H1 (cell line): Measurements from ENCODE around the gene ABI1. TPM values are rescaled to one million over a fixed set of nuclear protein-coding genes. Genes with fewer than 3 reads are reported as not detected.

Experiments used
- CTCF ChIA-PET: fragments of 300-600 bp; sonication (Branson Sonifier 250); formaldehyde crosslinking; loops from one replicate; lab custom pipeline; 2021; ENCODE audit not compliant: partially characterized antibody; lab: Charles Lee
- POLR2A ChIA-PET: fragments of 300-600 bp; sonication (Branson Sonifier 250); formaldehyde crosslinking; loops from one replicate; lab custom pipeline; 2021; ENCODE audit warnings: inconsistent platforms; ENCODE audit not compliant: partially characterized antibody; lab: Charles Lee
- DNase-seq, 2 experiments: peaks; one replicate each; pipeline versions ENCODE4 v3.0.0 to v3.0.0-alpha.2; 2010 to 2022; ENCODE audit warnings: low spot score in 2 of 2, low read depth in 1 of 2, mixed read lengths in 1 of 2
- FAIRE-seq: peaks from 2 replicates; lab custom pipeline; 2011; peaks lifted over from hg19 to GRCh38; lab: Jason Lieb, UNC
- H2AFZ ChIP-seq: 2 replicates; pipeline ENCODE4 v1.8.1; 2012; ENCODE audit warnings: low read length, inconsistent platforms
- H2AK5ac ChIP-seq: 2 replicates; pipeline ENCODE4 v1.6.1; 2013; ENCODE audit warnings: low read depth, low read length
- H2BK120ac ChIP-seq: replicated peaks from 2 replicates; pipeline ENCODE3; 2013; ENCODE audit warnings: low read depth, low read length, inconsistent platforms
- H2BK12ac ChIP-seq: 2 replicates; pipeline ENCODE4 v1.6.1; 2013; ENCODE audit warnings: low read depth, low read length
- H2BK15ac ChIP-seq: 2 replicates; pipeline ENCODE4 v1.6.1; 2013; ENCODE audit warnings: low read length
- H2BK20ac ChIP-seq: 2 replicates; pipeline ENCODE4 v1.6.1; 2013; ENCODE audit warnings: low read length
- H2BK5ac ChIP-seq: 2 replicates; pipeline ENCODE4 v1.6.1; 2013; ENCODE audit warnings: low read depth, low read length
- H3K14ac ChIP-seq: 2 replicates; pipeline ENCODE4 v1.6.1; 2013; ENCODE audit warnings: inconsistent platforms; ENCODE audit not compliant: insufficient read length
- H3K18ac ChIP-seq: 2 replicates; pipeline ENCODE4 v1.6.1; 2013; ENCODE audit warnings: low read length; ENCODE audit errors: extremely low read depth
- H3K23ac ChIP-seq: 2 replicates; pipeline ENCODE4 v1.6.1; 2013; ENCODE audit warnings: inconsistent platforms; ENCODE audit not compliant: insufficient read length
- H3K23me2 ChIP-seq: 2 replicates; pipeline ENCODE4 v1.6.1; 2013; ENCODE audit warnings: low read depth, low read length
- H3K27ac ChIP-seq: 2 replicates; pipeline ENCODE4 v1.6.1; 2011; ENCODE audit warnings: low read depth, low read length, inconsistent platforms
- H3K27me3 ChIP-seq, 4 experiments: replicated peaks in 1 of 4; 1 replicate in 1 of 4; 2 replicates in 3 of 4; pipeline versions ENCODE4 v1.6.1 to v1.8.1; 2011 to 2013; ENCODE audit warnings: low read length in 3 of 4, mild to moderate bottlenecking in 3 of 4, inconsistent platforms in 2 of 4, mixed read lengths in 2 of 4, moderate library complexity in 1 of 4; ENCODE audit not compliant: control insufficient read depth in 3 of 4, insufficient read depth in 3 of 4; ENCODE audit errors: extremely low read depth in 1 of 4
- H3K36me3 ChIP-seq, 4 experiments: 2 replicates each; pipeline versions ENCODE4 v1.6.1 to v1.8.1; 2011 to 2013; ENCODE audit warnings: mild to moderate bottlenecking in 4 of 4, low read length in 3 of 4, moderate library complexity in 2 of 4, control low read depth in 1 of 4, inconsistent platforms in 1 of 4; ENCODE audit not compliant: insufficient read depth in 4 of 4, control insufficient read depth in 2 of 4
- H3K4ac ChIP-seq: replicated peaks from 2 replicates; pipeline ENCODE3; 2013; ENCODE audit warnings: low read length, low read depth, mixed read lengths, inconsistent platforms; ENCODE audit not compliant: insufficient read length
- H3K4me1 ChIP-seq, 4 experiments: replicated peaks in 1 of 4; 1 replicate in 1 of 4; 2 replicates in 3 of 4; pipeline versions ENCODE4 v1.6.1 to v1.8.1; 2011 to 2013; ENCODE audit warnings: low read length in 3 of 4, inconsistent platforms in 2 of 4, mixed read lengths in 1 of 4; ENCODE audit not compliant: insufficient read depth in 4 of 4, control insufficient read depth in 3 of 4
- H3K4me2 ChIP-seq, 2 experiments: 2 replicates each; pipeline versions ENCODE4 v1.6.1 to v1.8.1; 2011 to 2013; ENCODE audit warnings: low read depth in 2 of 2, low read length in 2 of 2, control low read depth in 1 of 2, inconsistent platforms in 1 of 2, mild to moderate bottlenecking in 1 of 2; ENCODE audit not compliant: insufficient read depth in 1 of 2
- H3K4me3 ChIP-seq, 4 experiments: fragments of 200-600, 300-600 bp in 1 of 4; sonication (generic), shearing (Covaris generic), sonication (Bioruptor Twin) in 1 of 4; 2 replicates each; pipeline versions ENCODE4 v1.5.1 to v1.8.1; 2011 to 2016; ENCODE audit warnings: low read length in 4 of 4, low read depth in 3 of 4, control low read depth in 2 of 4, inconsistent platforms in 2 of 4, mild to moderate bottlenecking in 2 of 4, mixed read lengths in 1 of 4, moderate library complexity in 1 of 4; ENCODE audit not compliant: insufficient read depth in 2 of 4; ENCODE audit errors: extremely low read depth in 1 of 4
- H3K56ac ChIP-seq: replicated peaks from 2 replicates; pipeline ENCODE3; 2013; ENCODE audit warnings: low read depth, mild to moderate bottlenecking, mixed read lengths, low read length, inconsistent platforms; ENCODE audit not compliant: insufficient read length
- H3K79me1 ChIP-seq: 2 replicates; pipeline ENCODE4 v1.6.1; 2013; ENCODE audit warnings: low read depth, low read length, control low read depth
- H3K79me2 ChIP-seq, 2 experiments: 2 replicates each; pipeline versions ENCODE4 v1.6.1 to v1.8.1; 2012 to 2013; ENCODE audit warnings: low read length in 2 of 2, mild to moderate bottlenecking in 2 of 2, inconsistent platforms in 1 of 2; ENCODE audit not compliant: insufficient read depth in 2 of 2, control insufficient read depth in 1 of 2
- H3K9ac ChIP-seq, 4 experiments: replicated peaks in 1 of 4; 1 replicate in 1 of 4; 2 replicates in 3 of 4; pipeline versions ENCODE4 v1.6.1 to v1.8.1; 2011 to 2013; ENCODE audit warnings: low read depth in 3 of 4, low read length in 3 of 4, control low read depth in 2 of 4, mild to moderate bottlenecking in 2 of 4, moderate library complexity in 2 of 4, inconsistent platforms in 1 of 4; ENCODE audit errors: extremely low read depth in 1 of 4
- H3K9me3 ChIP-seq, 2 experiments: 2 replicates each; pipeline versions ENCODE4 v1.6.1 to v1.8.1; 2012 to 2013; ENCODE audit warnings: mild to moderate bottlenecking in 2 of 2, moderate library complexity in 2 of 2, control low read depth in 1 of 2, inconsistent platforms in 1 of 2, low read depth in 1 of 2, low read length in 1 of 2, mixed read lengths in 1 of 2; ENCODE audit not compliant: insufficient read depth in 2 of 2
- H4K20me1 ChIP-seq, 2 experiments: replicated peaks in 1 of 2; 2 replicates each; pipeline versions ENCODE3 to v1.8.1; 2011 to 2013; ENCODE audit warnings: inconsistent platforms in 2 of 2, low read length in 2 of 2, mild to moderate bottlenecking in 1 of 2; ENCODE audit not compliant: insufficient read depth in 2 of 2, control insufficient read depth in 1 of 2
- H4K5ac ChIP-seq: 2 replicates; pipeline ENCODE4 v1.6.1; 2013; ENCODE audit warnings: low read length, low read depth, mixed read lengths, inconsistent platforms; ENCODE audit not compliant: insufficient read length
- H4K8ac ChIP-seq: 2 replicates; pipeline ENCODE4 v1.8.0; 2013; ENCODE audit warnings: mild to moderate bottlenecking, moderate library complexity, low read length, inconsistent platforms; ENCODE audit not compliant: insufficient read depth; ENCODE audit errors: extremely low read depth
- H4K91ac ChIP-seq: replicated peaks from 2 replicates; pipeline ENCODE3; 2013; ENCODE audit warnings: low read length, mixed read lengths, inconsistent platforms; ENCODE audit not compliant: insufficient read length
- BACH1 ChIP-seq: IDR thresholded peaks from 2 replicates; pipeline ENCODE4 v1.6.1; 2012; ENCODE audit warnings: low read length, improper control_type of control experiment
- CEBPB ChIP-seq: IDR thresholded peaks from 2 replicates; pipeline ENCODE4 v1.6.1; 2012; ENCODE audit warnings: low read depth, low read length
- CTBP2 ChIP-seq: IDR thresholded peaks from 2 replicates; pipeline ENCODE4 v1.7.0; 2011; ENCODE audit warnings: borderline replicate concordance, mild to moderate bottlenecking, moderate library complexity, mixed read lengths, low read length; ENCODE audit not compliant: insufficient read depth, insufficient read length
- GTF2F1 ChIP-seq: IDR thresholded peaks from 2 replicates; pipeline ENCODE4 v1.6.1; 2012; ENCODE audit warnings: low read depth, low read length, improper control_type of control experiment, borderline replicate concordance
- JUN ChIP-seq: IDR thresholded peaks from 2 replicates; pipeline ENCODE4 v1.6.1; 2011; ENCODE audit warnings: low read depth, mild to moderate bottlenecking, improper control_type of control experiment, low read length
- NRF1 ChIP-seq: IDR thresholded peaks from 2 replicates; pipeline ENCODE4 v1.6.1; 2011; ENCODE audit warnings: mild to moderate bottlenecking, low read depth, low read length, improper control_type of control experiment
- RNF2 ChIP-seq: fragments of 200-900, 300-1000 bp; sonication (generic); IDR thresholded peaks from 2 replicates; pipeline ENCODE4 v1.7.1; 2016; ENCODE audit warnings: borderline replicate concordance, low read depth, mild to moderate bottlenecking, antibody characterized with exemption, low read length; ENCODE audit not compliant: poor library complexity, severe bottlenecking; ENCODE audit errors: missing control alignments
- SP2 ChIP-seq: IDR thresholded peaks from 2 replicates; pipeline ENCODE4 v1.6.1; 2012; ENCODE audit warnings: mild to moderate bottlenecking, low read length, inconsistent platforms
- SRF ChIP-seq: IDR thresholded peaks from 2 replicates; pipeline ENCODE4 v1.6.1; 2011; ENCODE audit warnings: mild to moderate bottlenecking, low read depth, low read length, moderate library complexity
- ZNF274 ChIP-seq: IDR thresholded peaks from 2 replicates; pipeline ENCODE4 v1.7.0; 2012; ENCODE audit warnings: low read length, borderline replicate concordance; ENCODE audit errors: extremely low read depth
- WGBS, 2 experiments: shearing (Covaris generic) in 1 of 2; methylation state at CpG; one replicate each; pipeline versions ENCODE4 v1.1.6 to v1.1.7; 2013 to 2015; ENCODE audit warnings: low lambda C conversion rate in 2 of 2, mixed read lengths in 2 of 2, inconsistent platforms in 1 of 2, low coverage in 1 of 2, missing lambda C conversion rate in 1 of 2; ENCODE audit not compliant: insufficient replicate concordance in 2 of 2, insufficient coverage in 1 of 2, insufficient read length in 1 of 2; ENCODE audit errors: extremely low coverage in 1 of 2, missing lambda C conversion rate in 1 of 2; 5-methylcytosine and 5-hydroxymethylcytosine counted together
- polyA plus RNA-seq, 7 experiments: library from polyadenylated mRNA; depleted of rRNA in 3 of 7; stranded (reverse) in 5 of 7; unstranded in 2 of 7; fragments of >200 nt in 5 of 7; fragments of 200-250 nt in 2 of 7; gene quantifications; 1 replicate in 5 of 7; 2 replicates in 1 of 7; 4 replicates in 1 of 7; pipeline versions ENCODE4 v1.2.1 to v1.2.3, GENCODE V29; 2011 to 2013; ENCODE audit warnings: missing spikeins in 2 of 7, mixed read lengths in 2 of 7
- total RNA-seq: library from RNA; stranded (reverse); fragmentation: NEBNext Ultra II Directional; extraction: Animal tissue kit (Norgen Biotek cat#: 25700); gene quantifications from 2 replicates; pipeline ENCODE4 v1.2.1, GENCODE V29; 2021
- TF ChIP-seq, protein P1 (sequence below): IDR thresholded peaks from 2 replicates; pipeline ENCODE4 v1.6.1; 2011; ENCODE audit warnings: low read depth, mild to moderate bottlenecking, low read length; ENCODE audit not compliant: insufficient read depth

The ABI1 gene
- total and polyA plus RNA-seq, 2 of the 8 experiments (the other 6 are each of a cell fraction or from before 2014, with no cell fraction given), result 35.4 to 37.0 TPM

- H4K91ac ChIP-seq, result no peak overlapping the region
- H4K8ac ChIP-seq, result no peak overlapping the region
- H3K36me3 ChIP-seq, result no peaks in the 10 kb centered on the region
- H3K4me2 ChIP-seq, result peak overlapping the region; percentile 55 to 65
- no peak overlapping the region for H2AFZ ChIP-seq
- no peak overlapping the region for H2BK20ac ChIP-seq
- H2AK5ac ChIP-seq, result no peak overlapping the region
- H3K23ac ChIP-seq, result no peak overlapping the region
- H4K5ac ChIP-seq, result no peak overlapping the region
- no peak overlapping the region for H3K18ac ChIP-seq
- WGBS, 2 experiments, result 14% methylated on average over 15 of the region's 15 CpGs; no CpG with 5 or more reads in 1 of the 2 experiments
- peak overlapping the region; percentile 40 for H3K4ac ChIP-seq
- H2BK5ac ChIP-seq, result no peak overlapping the region
- POLR2A ChIA-PET, result interaction anchor here (0.6 to 1.9 kb wide), 3 partner anchors 8 to 184 kb away, joined by 3 to 5 read pairs (median 3); no protein-coding TSS in a partner anchor
- no peak overlapping the region for H2BK12ac ChIP-seq
- H4K20me1 ChIP-seq, result peaks cover 0 to 1% of the 10 kb centered on the region in 2 experiments
- DNase-seq, result no peak
- H3K79me1 ChIP-seq, result no peaks in the 10 kb centered on the region; the same call in 1 of the 2 replicates
- peaks cover 0 to 2% (median 0%) of the 10 kb centered on the region in 4 experiments; a peak in 4 of 7 replicates for H3K4me1 ChIP-seq
- no peak overlapping the region for H3K56ac ChIP-seq
- no peak overlapping the region for H2BK120ac ChIP-seq
- CTCF ChIA-PET, result interaction anchor here (1.1 kb wide), 1 partner anchor 22 kb away, joined by 3 read pairs; no protein-coding TSS in a partner anchor
- peak overlapping the region; percentile 94 to 99 (median 94) for H3K4me3 ChIP-seq
- H3K23me2 ChIP-seq, result no peaks in the 10 kb centered on the region
- no peak overlapping the region for H2BK15ac ChIP-seq
- H3K9me3 ChIP-seq, result no peaks in the 10 kb centered on the region
- H3K27ac ChIP-seq, result no peak overlapping the region
- H3K79me2 ChIP-seq, result peaks cover 3 to 56% of the 10 kb centered on the region in 2 experiments; a peak in 3 of 4 replicates
- FAIRE-seq, result no peak
- no peak overlapping the region for H3K14ac ChIP-seq
- H3K27me3 ChIP-seq, result no peaks in the 10 kb centered on the region
- peak overlapping the region in 3 of 4 experiments; percentile 26 to 66 (median 44); a peak in 4 of 7 replicates for H3K9ac ChIP-seq
- TF ChIP-seq JUN (no peak), SP2 (no peak), NRF1 (no peak), ZNF274 (no peak), GTF2F1 (no peak), CEBPB (no peak), SRF (no peak), CTBP2 (no peak), BACH1 (no peak), RNF2 (no peak)
- TF ChIP-seq, protein P1, sequence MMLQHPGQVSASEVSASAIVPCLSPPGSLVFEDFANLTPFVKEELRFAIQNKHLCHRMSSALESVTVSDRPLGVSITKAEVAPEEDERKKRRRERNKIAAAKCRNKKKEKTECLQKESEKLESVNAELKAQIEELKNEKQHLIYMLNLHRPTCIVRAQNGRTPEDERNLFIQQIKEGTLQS, result no peak
These were observed 1.3 kb downstream of the ABI1 start for GRCh38 chr10:26859241-26860101.
